ENCODE data around the gene PSG1.
"Not testable (repeated sequence)": the region's sequence is repeated elsewhere in the genome, so short reads cannot be mapped to it uniquely, and the experiment has no call there.

PSG1 gene

GRCh38 chr19:42832023-42832680 lies 47.4 kb downstream of the PSG1 start:
- WGBS, 2 donors (ENCODE audit: extremely low coverage in 2 of 2, insufficient read length in 2 of 2, insufficient replicate concordance in 1 of 2): no CpG with 5 or more reads among the region's 3 CpGs
- H3K79me1 ChIP-seq (ENCODE audit: low read depth, low read length); H4K8ac ChIP-seq (ENCODE audit: low read depth, low read length); H3K36me3 ChIP-seq (replicated peaks in 1 of 2; ENCODE audit: control insufficient read depth in 2 of 2, insufficient read depth in 2 of 2, low read length in 2 of 2); H2BK15ac ChIP-seq (ENCODE audit: low read length); H3K4ac ChIP-seq (ENCODE audit: low read length); H2BK12ac ChIP-seq (ENCODE audit: low read length); H3K18ac ChIP-seq (ENCODE audit: low read length); DNase-seq (ENCODE audit: low spot score); H4K91ac ChIP-seq (ENCODE audit: low read depth, low read length, poor library complexity); H3K4me3 ChIP-seq (ENCODE audit: low read length in 2 of 2); H2BK120ac ChIP-seq (ENCODE audit: low read depth, low read length); H2AFZ ChIP-seq (ENCODE audit: low read length); H3K4me2 ChIP-seq (ENCODE audit: insufficient read depth, low read length, poor library complexity, severe bottlenecking); H3K9me3 ChIP-seq (replicated peaks in 1 of 2; ENCODE audit: control insufficient read depth in 2 of 2, insufficient read depth in 1 of 2, low read depth in 1 of 2, low read length in 2 of 2); H3K27me3 ChIP-seq (ENCODE audit: control insufficient read depth in 3 of 3, insufficient read depth in 3 of 3, low read depth in 1 of 3, low read length in 3 of 3); H2AK5ac ChIP-seq (ENCODE audit: low read depth, low read length); H3K9ac ChIP-seq (ENCODE audit: low read depth, low read length, poor library complexity); H2BK5ac ChIP-seq (ENCODE audit: low read length); H3K27ac ChIP-seq (replicated peaks; ENCODE audit: low read length); H3K4me1 ChIP-seq (ENCODE audit: control insufficient read depth in 2 of 2, insufficient read depth in 1 of 2, low read depth in 1 of 2, low read length in 2 of 2); H3K23ac ChIP-seq (ENCODE audit: low read depth, low read length, poor library complexity); H3K14ac ChIP-seq (ENCODE audit: low read length): not testable (repeated sequence)

GRCh38 chr19:42831221-42832019 lies 48.1 kb downstream of the PSG1 start:
- no peak overlapping the region for H2BK15ac ChIP-seq (ENCODE audit: low read length)
- no peak overlapping the region for H2BK5ac ChIP-seq (ENCODE audit: low read length)
- no peak for DNase-seq (ENCODE audit: low spot score)
- H3K4me3 ChIP-seq (ENCODE audit: low read length in 2 of 2): no peak overlapping the region
- no peaks in the 10 kb centered on the region for H3K79me1 ChIP-seq (ENCODE audit: low read depth, low read length)
- no peak overlapping the region for H3K14ac ChIP-seq (ENCODE audit: low read length)
- no peak overlapping the region for H2AK5ac ChIP-seq (ENCODE audit: low read depth, low read length)
- no peaks in the 10 kb centered on the region for H3K27me3 ChIP-seq (ENCODE audit: control insufficient read depth in 3 of 3, insufficient read depth in 3 of 3, low read depth in 1 of 3, low read length in 3 of 3)
- H3K23ac ChIP-seq (ENCODE audit: low read depth, low read length, poor library complexity): no peak overlapping the region
- no peaks in the 10 kb centered on the region for H3K36me3 ChIP-seq (replicated peaks in 1 of 2; ENCODE audit: control insufficient read depth in 2 of 2, insufficient read depth in 2 of 2, low read length in 2 of 2)
- no peak overlapping the region for H3K27ac ChIP-seq (replicated peaks; ENCODE audit: low read length)
- H2AFZ ChIP-seq (ENCODE audit: low read length): no peak overlapping the region
- no peak overlapping the region for H3K9ac ChIP-seq (ENCODE audit: low read depth, low read length, poor library complexity)
- H3K9me3 ChIP-seq (replicated peaks in 1 of 2; ENCODE audit: control insufficient read depth in 2 of 2, insufficient read depth in 1 of 2, low read depth in 1 of 2, low read length in 2 of 2): peaks cover 0 to 3% of the 10 kb centered on the region in 2 donors
- no peak overlapping the region for H3K18ac ChIP-seq (ENCODE audit: low read length)
- H4K91ac ChIP-seq (ENCODE audit: low read depth, low read length, poor library complexity): no peak overlapping the region
- H3K4ac ChIP-seq (ENCODE audit: low read length): no peak overlapping the region
- no peaks in the 10 kb centered on the region for H3K4me1 ChIP-seq (ENCODE audit: control insufficient read depth in 2 of 2, insufficient read depth in 1 of 2, low read depth in 1 of 2, low read length in 2 of 2)
- H2BK12ac ChIP-seq (ENCODE audit: low read length): no peak overlapping the region
- H3K4me2 ChIP-seq (ENCODE audit: insufficient read depth, low read length, poor library complexity, severe bottlenecking): no peak overlapping the region
- H4K8ac ChIP-seq (ENCODE audit: low read depth, low read length): no peak overlapping the region
- WGBS, 2 donors (ENCODE audit: extremely low coverage in 2 of 2, insufficient read length in 2 of 2, insufficient replicate concordance in 1 of 2): no CpG with 5 or more reads among the region's 1 CpG
- H2BK120ac ChIP-seq (ENCODE audit: low read depth, low read length): no peak overlapping the region

GRCh38 chr19:42821306-42821977 lies 58.1 kb downstream of the PSG1 start:
- not testable (repeated sequence) for H3K4me2 ChIP-seq (ENCODE audit: insufficient read depth, low read length, poor library complexity, severe bottlenecking); H2AFZ ChIP-seq (ENCODE audit: low read length); H3K36me3 ChIP-seq (replicated peaks in 1 of 2; ENCODE audit: control insufficient read depth in 2 of 2, insufficient read depth in 2 of 2, low read length in 2 of 2); H3K14ac ChIP-seq (ENCODE audit: low read length); H4K8ac ChIP-seq (ENCODE audit: low read depth, low read length); H2AK5ac ChIP-seq (ENCODE audit: low read depth, low read length); H3K79me1 ChIP-seq (ENCODE audit: low read depth, low read length); H3K18ac ChIP-seq (ENCODE audit: low read length); H4K91ac ChIP-seq (ENCODE audit: low read depth, low read length, poor library complexity); DNase-seq (ENCODE audit: low spot score); H3K4me1 ChIP-seq (ENCODE audit: control insufficient read depth in 2 of 2, insufficient read depth in 1 of 2, low read depth in 1 of 2, low read length in 2 of 2); H2BK120ac ChIP-seq (ENCODE audit: low read depth, low read length); H3K9me3 ChIP-seq (replicated peaks in 1 of 2; ENCODE audit: control insufficient read depth in 2 of 2, insufficient read depth in 1 of 2, low read depth in 1 of 2, low read length in 2 of 2); H3K4ac ChIP-seq (ENCODE audit: low read length); H2BK15ac ChIP-seq (ENCODE audit: low read length); H3K9ac ChIP-seq (ENCODE audit: low read depth, low read length, poor library complexity); H3K23ac ChIP-seq (ENCODE audit: low read depth, low read length, poor library complexity); H3K27me3 ChIP-seq (ENCODE audit: control insufficient read depth in 3 of 3, insufficient read depth in 3 of 3, low read depth in 1 of 3, low read length in 3 of 3); H3K4me3 ChIP-seq (ENCODE audit: low read length in 2 of 2); H3K27ac ChIP-seq (replicated peaks; ENCODE audit: low read length); H2BK12ac ChIP-seq (ENCODE audit: low read length); H2BK5ac ChIP-seq (ENCODE audit: low read length)
- WGBS, 2 donors (ENCODE audit: extremely low coverage in 2 of 2, insufficient read length in 2 of 2, insufficient replicate concordance in 1 of 2): no CpG with 5 or more reads among the region's 9 CpGs

Measured in neuronal stem cell (in vitro differentiated cells).